Esophagus squamous epithelium (tissue), 5 donors: ENCODE results near the gene DOC2A. TPM values are rescaled to one million over a fixed set of nuclear protein-coding genes. Genes with fewer than 3 reads are reported as not detected.

Experiments used
- DNase-seq: peaks from one replicate; lab custom pipeline; 2025; lab: John Stamatoyannopoulos, UW
- H3K27ac ChIP-seq, 4 donors: fragments of 200-600 bp; sonication (generic); one replicate each; pipeline ENCODE4 v1.5.1; 2016 to 2019; ENCODE audit warnings: mild to moderate bottlenecking in 1 of 4
- H3K27me3 ChIP-seq, 4 donors: fragments of 200-600 bp; sonication (generic); 1 replicate in 3 of 4; 2 replicates in 1 of 4; pipeline versions ENCODE4 v1.5.1 to v1.6.0; 2017 to 2021; ENCODE audit warnings: antibody characterized with exemption in 1 of 4
- H3K36me3 ChIP-seq, 3 donors: fragments of 200-600 bp; sonication (generic); one replicate each; pipeline ENCODE4 v1.5.1; 2016 to 2019
- H3K4me1 ChIP-seq, 3 donors: fragments of 200-600 bp; sonication (generic); one replicate each; pipeline ENCODE4 v1.5.1; 2017 to 2019
- H3K4me3 ChIP-seq, 4 donors: fragments of 200-600 bp; sonication (generic); 1 replicate in 3 of 4; 2 replicates in 1 of 4; pipeline ENCODE4 v1.5.1; 2016 to 2019; ENCODE audit warnings: mild to moderate bottlenecking in 2 of 4, moderate library complexity in 1 of 4
- H3K9me3 ChIP-seq, 3 donors: fragments of 200-600 bp; sonication (generic); one replicate each; pipeline ENCODE4 v1.5.1; 2016 to 2019
- POLR2A ChIP-seq, 4 donors: fragments of 450-650 bp; IDR thresholded peaks; one replicate each; pipeline ENCODE4 v1.6.1; 2017; ENCODE audit warnings: antibody characterized with exemption in 4 of 4, mild to moderate bottlenecking in 4 of 4, moderate library complexity in 3 of 4
- WGBS, 2 donors: methylation state at CpG; one replicate each; pipeline ENCODE4 v1.1.5; 2018; 5-methylcytosine and 5-hydroxymethylcytosine counted together
- intact Hi-C: fragments of 100-400 bp; cut with DNase I; formaldehyde crosslinking; loops from one replicate; pipeline ENCODE4 v1.15.0; 2022
- total RNA-seq, 4 donors: library from RNA; depleted of rRNA; stranded (reverse); fragments of >200 nt; gene quantifications; one replicate each; pipeline ENCODE4 v1.1.0, GENCODE V29; 2016
- TF ChIP-seq, protein P1 (sequence below), 6 experiments: fragments of 450-650 bp in 4 of 6; fragments of 200-600 bp in 2 of 6; sonication (generic) in 2 of 6; IDR thresholded peaks; one replicate each; pipeline ENCODE4 v1.5.1; 2016 to 2019; ENCODE audit warnings: antibody characterized with exemption in 6 of 6, mild to moderate bottlenecking in 4 of 6, moderate library complexity in 4 of 6
- donor health status: DM: yes; HTN: yes; CAD: no.

DOC2A gene
- total RNA-seq, 4 donors from 2014 or later, result 0.50 to 0.76 TPM; not detected in 2

DNA sequence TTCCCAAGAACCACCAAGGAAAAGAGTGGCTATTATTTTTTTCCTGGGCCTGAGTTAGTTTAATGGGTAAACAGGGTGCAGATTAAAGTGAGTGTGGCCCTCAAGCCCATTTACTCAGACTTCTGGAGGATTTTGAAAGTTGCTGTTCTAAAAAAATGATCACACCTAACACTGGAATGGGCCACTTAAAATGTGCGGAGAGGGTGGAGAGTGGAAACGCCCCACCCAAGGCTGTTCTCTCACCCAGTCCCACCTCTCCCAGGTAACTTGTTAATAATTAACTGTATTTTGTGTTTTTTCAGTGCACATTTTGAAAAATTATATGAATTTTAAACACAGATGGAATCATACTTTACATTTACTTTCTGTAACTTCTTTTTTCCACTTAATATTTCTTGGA, 20.8 kb downstream of the DOC2A start:
- Histone ChIP-seq H3K27ac (no peak overlapping the region), H3K36me3 (peaks cover 35 to 90% (median 66%) of the 10 kb centered on the region in 3 donors), H3K4me3 (no peak overlapping the region), H3K9me3 (no peaks in the 10 kb centered on the region), H3K4me1 (peaks cover 11 to 20% (median 12%) of the 10 kb centered on the region in 3 donors), H3K27me3 (no peaks in the 10 kb centered on the region)
- 89 to 90% methylated on average over 2 of the region's 2 CpGs for WGBS, 2 donors
- TF ChIP-seq, protein P1, sequence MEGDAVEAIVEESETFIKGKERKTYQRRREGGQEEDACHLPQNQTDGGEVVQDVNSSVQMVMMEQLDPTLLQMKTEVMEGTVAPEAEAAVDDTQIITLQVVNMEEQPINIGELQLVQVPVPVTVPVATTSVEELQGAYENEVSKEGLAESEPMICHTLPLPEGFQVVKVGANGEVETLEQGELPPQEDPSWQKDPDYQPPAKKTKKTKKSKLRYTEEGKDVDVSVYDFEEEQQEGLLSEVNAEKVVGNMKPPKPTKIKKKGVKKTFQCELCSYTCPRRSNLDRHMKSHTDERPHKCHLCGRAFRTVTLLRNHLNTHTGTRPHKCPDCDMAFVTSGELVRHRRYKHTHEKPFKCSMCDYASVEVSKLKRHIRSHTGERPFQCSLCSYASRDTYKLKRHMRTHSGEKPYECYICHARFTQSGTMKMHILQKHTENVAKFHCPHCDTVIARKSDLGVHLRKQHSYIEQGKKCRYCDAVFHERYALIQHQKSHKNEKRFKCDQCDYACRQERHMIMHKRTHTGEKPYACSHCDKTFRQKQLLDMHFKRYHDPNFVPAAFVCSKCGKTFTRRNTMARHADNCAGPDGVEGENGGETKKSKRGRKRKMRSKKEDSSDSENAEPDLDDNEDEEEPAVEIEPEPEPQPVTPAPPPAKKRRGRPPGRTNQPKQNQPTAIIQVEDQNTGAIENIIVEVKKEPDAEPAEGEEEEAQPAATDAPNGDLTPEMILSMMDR (IDR thresholded peaks at IDR 0.05), result no peak
- no peak for TF ChIP-seq POLR2A (IDR thresholded peaks at IDR 0.05)
- DNase-seq, result no peak
- intact Hi-C loops, result no loop called here

DNA sequence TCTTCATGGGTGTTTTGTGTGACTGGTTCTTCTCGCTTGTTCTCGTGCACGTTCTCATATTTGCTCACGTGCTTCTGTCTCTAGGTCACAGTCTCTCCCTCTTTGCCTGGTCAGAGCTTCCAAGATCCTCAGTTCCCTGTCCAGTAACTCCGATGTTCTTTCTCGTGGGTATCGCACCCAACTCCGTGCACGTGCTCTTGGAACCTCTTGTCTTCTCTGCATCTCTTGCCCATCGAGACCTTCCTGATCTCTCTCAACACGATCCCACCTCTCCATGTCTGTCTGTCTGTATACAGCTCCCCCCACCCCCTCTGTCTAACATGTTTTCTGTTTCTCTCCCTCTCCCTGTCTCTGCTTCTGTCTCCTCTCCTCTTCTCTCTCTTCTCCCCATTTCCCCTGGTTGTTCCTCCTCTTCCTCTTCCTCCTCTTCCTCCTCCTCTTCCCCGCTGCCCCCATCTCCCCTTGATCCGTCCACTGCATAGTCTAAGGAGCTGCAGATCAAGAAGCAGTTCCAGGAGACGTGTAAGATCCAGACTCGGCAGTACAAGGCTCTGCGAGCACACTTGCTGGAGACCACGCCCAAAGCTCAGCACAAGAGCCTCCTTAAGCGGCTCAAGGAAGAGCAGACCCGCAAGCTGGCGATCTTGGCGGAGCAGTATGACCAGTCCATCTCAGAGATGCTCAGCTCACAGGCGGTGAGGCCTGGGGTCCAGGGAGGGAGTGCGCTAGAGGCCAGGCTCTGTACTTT, 21.5 kb downstream of the DOC2A start:
- no peak for TF ChIP-seq POLR2A (IDR thresholded peaks at IDR 0.05)
- TF ChIP-seq, protein P1 (IDR thresholded peaks at IDR 0.05), result no peak
- Histone ChIP-seq H3K4me1 (peaks cover 3 to 13% (median 6%) of the 10 kb centered on the region in 3 donors), H3K27me3 (no peaks in the 10 kb centered on the region), H3K27ac (no peak overlapping the region), H3K9me3 (no peaks in the 10 kb centered on the region), H3K36me3 (peaks cover 37 to 97% (median 72%) of the 10 kb centered on the region in 3 donors), H3K4me3 (no peak overlapping the region)
- WGBS, 2 donors, result 83 to 88% methylated on average over 16 to 23 of the region's 23 CpGs
- intact Hi-C loops, result no loop called here
- DNase-seq, result no peak

DNA sequence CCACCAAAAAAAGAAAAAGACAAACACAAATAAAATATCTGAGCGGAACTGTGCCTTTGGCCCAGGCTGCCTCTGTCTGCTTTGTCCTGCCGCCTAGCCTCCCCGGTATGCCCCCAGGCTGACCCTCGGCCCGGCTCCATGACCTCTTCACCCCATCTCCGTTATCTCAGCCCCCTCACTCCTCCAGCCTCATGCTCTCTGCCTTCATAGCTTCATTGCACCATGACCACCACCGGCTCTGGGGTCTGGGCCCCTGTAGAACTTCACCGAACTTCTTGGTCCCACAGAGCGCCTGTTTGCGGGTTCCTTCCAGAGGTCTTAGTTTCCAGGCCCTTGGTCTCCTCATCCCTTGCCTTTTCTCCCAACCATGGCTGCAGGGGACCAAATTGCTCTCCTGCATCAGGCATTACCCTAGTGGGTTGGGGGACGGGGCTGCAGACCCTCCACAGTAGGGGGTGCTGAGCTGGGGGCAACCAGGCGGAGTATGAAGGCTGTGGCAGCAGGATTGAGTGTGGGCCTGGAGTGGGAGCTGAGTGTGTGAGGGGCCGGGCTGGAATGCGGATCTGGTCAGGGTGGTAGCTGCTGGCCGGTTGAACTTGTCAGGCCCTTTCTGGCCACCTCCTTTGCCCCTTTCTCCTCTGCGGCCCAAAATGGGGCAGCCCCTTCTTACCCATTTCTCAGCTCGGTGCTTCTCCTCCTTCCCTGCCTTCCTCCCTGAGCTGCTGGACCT, 22.3 kb downstream of the DOC2A start:
- 83 to 89% methylated on average over 16 of the region's 17 CpGs for WGBS, 2 donors
- intact Hi-C loops, result no loop called here
- H3K27me3 ChIP-seq, result no peaks in the 10 kb centered on the region
- no peak overlapping the region for H3K4me3 ChIP-seq
- DNase-seq, result no peak
- peaks cover 43 to 100% (median 80%) of the 10 kb centered on the region in 3 donors for H3K36me3 ChIP-seq
- no peak overlapping the region for H3K27ac ChIP-seq
- H3K9me3 ChIP-seq, result no peaks in the 10 kb centered on the region
- H3K4me1 ChIP-seq, result peaks cover 0 to 5% (median 0%) of the 10 kb centered on the region in 3 donors
- TF ChIP-seq, protein P1 (IDR thresholded peaks at IDR 0.05), result no peak
- TF ChIP-seq POLR2A (IDR thresholded peaks at IDR 0.05), result no peak

DNA sequence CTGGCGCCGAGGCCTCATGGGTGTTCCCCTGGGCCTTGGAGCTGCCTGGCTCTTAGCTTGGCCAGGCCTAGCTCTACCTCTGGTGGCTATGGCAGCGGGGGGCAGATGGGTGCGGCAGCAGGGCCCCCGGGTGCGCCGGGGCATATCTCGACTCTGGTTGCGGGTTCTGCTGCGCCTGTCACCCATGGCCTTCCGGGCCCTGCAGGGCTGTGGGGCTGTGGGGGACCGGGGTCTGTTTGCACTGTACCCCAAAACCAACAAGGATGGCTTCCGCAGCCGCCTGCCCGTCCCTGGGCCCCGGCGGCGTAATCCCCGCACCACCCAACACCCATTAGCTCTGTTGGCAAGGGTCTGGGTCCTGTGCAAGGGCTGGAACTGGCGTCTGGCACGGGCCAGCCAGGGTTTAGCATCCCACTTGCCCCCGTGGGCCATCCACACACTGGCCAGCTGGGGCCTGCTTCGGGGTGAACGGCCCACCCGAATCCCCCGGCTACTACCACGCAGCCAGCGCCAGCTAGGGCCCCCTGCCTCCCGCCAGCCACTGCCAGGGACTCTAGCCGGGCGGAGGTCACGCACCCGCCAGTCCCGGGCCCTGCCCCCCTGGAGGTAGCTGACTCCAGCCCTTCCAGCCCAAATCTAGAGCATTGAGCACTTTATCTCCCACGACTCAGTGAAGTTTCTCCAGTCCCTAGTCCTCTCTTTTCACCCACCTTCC, 23.3 kb downstream of the DOC2A start:
- H3K27me3 ChIP-seq, result no peaks in the 10 kb centered on the region
- H3K36me3 ChIP-seq, result peaks cover 53 to 100% (median 81%) of the 10 kb centered on the region in 3 donors
- DNase-seq, result no peak
- H3K9me3 ChIP-seq, result no peaks in the 10 kb centered on the region
- WGBS, 2 donors, result 81 to 92% methylated on average over 3 to 5 of the region's 35 CpGs
- no peak overlapping the region for H3K4me3 ChIP-seq
- TF ChIP-seq, protein P1 (IDR thresholded peaks at IDR 0.05), result no peak
- no peak for TF ChIP-seq POLR2A (IDR thresholded peaks at IDR 0.05)
- no peaks in the 10 kb centered on the region for H3K4me1 ChIP-seq
- H3K27ac ChIP-seq, result no peak overlapping the region
- intact Hi-C loops, result no loop called here
